SU-DHL-6 (cell line): Measurements from ENCODE around the gene PARVB.

Source experiments
- H2AFZ ChIP-seq: fragments of 200-600 bp; sonication (generic); 2 replicates; pipeline ENCODE4 v1.6.1; 2014; ENCODE audit warnings: low read depth, mild to moderate bottlenecking, moderate library complexity, mixed read lengths, antibody characterized with exemption, low read length; ENCODE audit not compliant: severe bottlenecking
- H3F3A ChIP-seq: fragments of 200-600 bp; shearing (Covaris generic); 2 replicates; pipeline ENCODE4 v1.6.0; 2016; ENCODE audit warnings: antibody characterized with exemption, mild to moderate bottlenecking; ENCODE audit not compliant: insufficient read depth
- H3K27ac ChIP-seq: fragments of 200-600 bp; sonication (generic); 2 replicates; pipeline ENCODE4 v1.5.1; 2016; ENCODE audit warnings: low read depth, mild to moderate bottlenecking, low read length, moderate library complexity, mixed read lengths
- H3K27me3 ChIP-seq: fragments of 200-600 bp; sonication (generic), shearing (Covaris generic); 2 replicates; pipeline ENCODE4 v1.6.0; 2014; ENCODE audit warnings: mild to moderate bottlenecking, low read length
- H3K36me3 ChIP-seq: fragments of 200-600 bp; sonication (generic); 2 replicates; pipeline ENCODE4 v1.6.1; 2014; ENCODE audit warnings: mild to moderate bottlenecking, low read length, mixed read lengths
- H3K4me2 ChIP-seq: fragments of 300-600, 200-600 bp; shearing (Covaris generic), sonication (generic); 2 replicates; pipeline ENCODE4 v1.6.0; 2014; ENCODE audit warnings: low read length, low read depth, mild to moderate bottlenecking; ENCODE audit not compliant: poor library complexity, severe bottlenecking
- H3K4me3 ChIP-seq: fragments of 200-600 bp; sonication (generic); 2 replicates; pipeline ENCODE4 v1.5.1; 2014; ENCODE audit warnings: antibody characterized with exemption, low read length, mild to moderate bottlenecking, mixed read lengths; ENCODE audit not compliant: insufficient read depth, poor library complexity, severe bottlenecking
- H3K79me2 ChIP-seq: fragments of 200-600 bp; sonication (generic); 2 replicates; pipeline ENCODE4 v1.6.1; 2014; ENCODE audit warnings: mild to moderate bottlenecking, low read length, moderate library complexity; ENCODE audit not compliant: insufficient read depth
- H3K9ac ChIP-seq: fragments of 200-600 bp; sonication (generic); 2 replicates; pipeline ENCODE4 v1.7.0; 2014; ENCODE audit warnings: mild to moderate bottlenecking, low read length
- H3K9me2 ChIP-seq: fragments of 200-600 bp; sonication (generic); replicated peaks from 2 replicates; pipeline ENCODE4 v1.6.1; 2014; ENCODE audit warnings: low read length; ENCODE audit not compliant: insufficient read depth
- H3K9me3 ChIP-seq: fragments of 200-600 bp; sonication (generic); 2 replicates; pipeline ENCODE4 v1.6.1; 2014; ENCODE audit warnings: low read length, mixed read lengths; ENCODE audit not compliant: insufficient read depth
- H4K20me1 ChIP-seq: fragments of 200-600 bp; sonication (generic); 2 replicates; pipeline ENCODE4 v1.6.1; 2014; ENCODE audit warnings: low read depth, mild to moderate bottlenecking, antibody characterized with exemption, low read length, moderate library complexity, mixed read lengths
- EZH2phosphoT487 ChIP-seq: fragments of 200-600 bp; sonication (generic), shearing (Covaris generic); conservative IDR thresholded peaks from 2 replicates; pipeline ENCODE4 v1.6.1; 2018; ENCODE audit warnings: mild to moderate bottlenecking, antibody characterized with exemption, low read length, moderate library complexity, mixed read lengths
- TF ChIP-seq, protein P1 (sequence below): fragments of 200-600 bp; sonication (generic); IDR thresholded peaks from one replicate; pipeline ENCODE4 v1.5.1; 2017; ENCODE audit warnings: antibody characterized with exemption, mild to moderate bottlenecking, low read length, moderate library complexity; ENCODE audit not compliant: insufficient read depth, poor library complexity, severe bottlenecking

Gene PARVB

DNA sequence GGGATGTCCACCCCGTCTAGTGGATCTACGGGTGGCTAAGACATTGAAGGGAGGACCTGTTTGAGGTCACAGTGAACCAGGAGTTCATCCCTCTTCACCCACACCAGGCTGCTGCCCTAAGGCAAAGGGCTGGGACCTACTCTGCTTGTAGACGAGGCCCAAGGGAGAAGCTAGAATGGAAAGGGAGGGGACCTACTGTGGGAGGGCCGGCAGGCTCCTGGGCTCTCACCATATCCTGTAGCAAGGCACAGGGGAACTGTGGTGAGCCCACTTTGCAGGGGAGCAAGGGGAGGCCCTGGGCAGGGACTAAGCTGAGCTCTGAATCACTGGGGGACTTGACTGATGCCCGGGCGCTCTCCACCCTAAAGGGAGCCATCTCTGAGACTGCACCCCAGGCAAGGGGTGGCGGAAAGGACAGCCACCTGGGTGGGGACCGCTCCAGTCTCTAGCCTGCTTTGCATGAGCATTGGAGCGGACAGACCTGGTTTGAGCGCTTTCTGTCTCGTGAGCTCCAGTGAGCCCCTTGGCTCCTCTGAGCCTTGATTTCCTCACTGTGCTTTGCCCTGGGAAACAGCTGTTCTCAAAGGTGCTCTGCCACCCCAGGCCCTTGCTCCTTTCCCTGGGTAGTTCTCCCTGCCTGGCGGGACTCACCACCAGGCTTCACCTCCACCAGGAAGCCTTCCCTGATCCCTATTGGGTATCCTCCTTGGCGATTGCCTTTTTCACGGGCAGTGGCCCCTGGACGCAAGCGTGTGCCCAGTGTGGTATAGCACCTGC is 180.8 kb downstream of the PARVB start:
- no peaks in the 10 kb centered on the region for H4K20me1 ChIP-seq
- H3F3A ChIP-seq: no peaks in the 10 kb centered on the region
- H3K36me3 ChIP-seq: no peaks in the 10 kb centered on the region
- H3K9me2 ChIP-seq: no peaks in the 10 kb centered on the region
- no peak for TF ChIP-seq EZH2phosphoT487
- TF ChIP-seq, protein P1, sequence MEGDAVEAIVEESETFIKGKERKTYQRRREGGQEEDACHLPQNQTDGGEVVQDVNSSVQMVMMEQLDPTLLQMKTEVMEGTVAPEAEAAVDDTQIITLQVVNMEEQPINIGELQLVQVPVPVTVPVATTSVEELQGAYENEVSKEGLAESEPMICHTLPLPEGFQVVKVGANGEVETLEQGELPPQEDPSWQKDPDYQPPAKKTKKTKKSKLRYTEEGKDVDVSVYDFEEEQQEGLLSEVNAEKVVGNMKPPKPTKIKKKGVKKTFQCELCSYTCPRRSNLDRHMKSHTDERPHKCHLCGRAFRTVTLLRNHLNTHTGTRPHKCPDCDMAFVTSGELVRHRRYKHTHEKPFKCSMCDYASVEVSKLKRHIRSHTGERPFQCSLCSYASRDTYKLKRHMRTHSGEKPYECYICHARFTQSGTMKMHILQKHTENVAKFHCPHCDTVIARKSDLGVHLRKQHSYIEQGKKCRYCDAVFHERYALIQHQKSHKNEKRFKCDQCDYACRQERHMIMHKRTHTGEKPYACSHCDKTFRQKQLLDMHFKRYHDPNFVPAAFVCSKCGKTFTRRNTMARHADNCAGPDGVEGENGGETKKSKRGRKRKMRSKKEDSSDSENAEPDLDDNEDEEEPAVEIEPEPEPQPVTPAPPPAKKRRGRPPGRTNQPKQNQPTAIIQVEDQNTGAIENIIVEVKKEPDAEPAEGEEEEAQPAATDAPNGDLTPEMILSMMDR: no peak
- no peaks in the 10 kb centered on the region for H3K27me3 ChIP-seq
- H3K4me2 ChIP-seq: no peak overlapping the region
- no peaks in the 10 kb centered on the region for H3K9me3 ChIP-seq
- no peak overlapping the region for H3K9ac ChIP-seq
- H3K27ac ChIP-seq: no peak overlapping the region
- no peak overlapping the region for H3K4me3 ChIP-seq
- H3K79me2 ChIP-seq: no peaks in the 10 kb centered on the region
- no peak overlapping the region for H2AFZ ChIP-seq

DNA sequence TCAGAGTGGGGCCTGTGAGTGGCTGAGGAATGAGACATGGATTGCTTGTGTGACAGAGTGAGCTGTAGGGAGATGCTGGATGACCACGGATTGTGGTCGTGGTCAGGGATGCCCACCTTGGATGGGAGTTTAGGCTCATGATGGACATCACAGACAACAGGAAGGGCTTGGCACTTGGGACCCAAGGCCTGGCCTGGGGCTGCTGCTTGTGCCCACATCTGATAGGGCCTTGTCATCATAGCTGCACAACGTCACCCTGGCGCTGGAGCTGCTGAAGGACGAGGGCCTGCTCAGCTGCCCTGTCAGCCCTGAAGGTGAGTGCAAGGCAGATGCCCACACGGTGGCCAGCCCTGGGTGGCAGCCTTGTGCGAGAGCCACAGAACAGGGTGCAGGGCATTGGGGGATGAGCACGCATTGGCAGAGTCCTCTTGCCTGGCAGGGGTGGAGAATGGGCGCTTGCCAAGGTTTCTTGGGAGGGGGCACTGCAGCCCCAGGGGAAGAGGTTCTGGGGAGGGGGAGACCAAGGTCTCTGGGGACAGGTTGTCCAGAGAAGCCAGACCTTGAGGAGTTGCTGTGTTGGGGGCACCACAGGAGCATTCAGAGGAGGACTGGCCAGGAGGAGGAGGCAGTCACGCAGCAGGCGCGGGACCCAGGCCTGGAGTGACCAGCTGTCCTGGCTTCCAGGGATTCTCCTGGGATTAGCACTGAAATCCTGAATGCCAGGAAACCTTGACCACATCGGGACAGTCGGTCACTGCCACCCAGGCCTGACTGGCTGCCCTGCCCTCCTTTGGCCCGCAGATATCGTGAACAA is 181.6 kb downstream of the PARVB start:
- Histone ChIP-seq H3K9me3 (no peaks in the 10 kb centered on the region), H3K4me2 (no peak overlapping the region), H3K36me3 (no peaks in the 10 kb centered on the region), H2AFZ (no peak overlapping the region), H4K20me1 (no peaks in the 10 kb centered on the region), H3K27me3 (no peaks in the 10 kb centered on the region), H3K9me2 (no peaks in the 10 kb centered on the region), H3K9ac (no peak overlapping the region), H3K27ac (no peak overlapping the region), H3F3A (no peaks in the 10 kb centered on the region), H3K79me2 (no peaks in the 10 kb centered on the region), H3K4me3 (no peak overlapping the region)
- TF ChIP-seq, protein P1: no peak
- TF ChIP-seq EZH2phosphoT487: no peak

DNA sequence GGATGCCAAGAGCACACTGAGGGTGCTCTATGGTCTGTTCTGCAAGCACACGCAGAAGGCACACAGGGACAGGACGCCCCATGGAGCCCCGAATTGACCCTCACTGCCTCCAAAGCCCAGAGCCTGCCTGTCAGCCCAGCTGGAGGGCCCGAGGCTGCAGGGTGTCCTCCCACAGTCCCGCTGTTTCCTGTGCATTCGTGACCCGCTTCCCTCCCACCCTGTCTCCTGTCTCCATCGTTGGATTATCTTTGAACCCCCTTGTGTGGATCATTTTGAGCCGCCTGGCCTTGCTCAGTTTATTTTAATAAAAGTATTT is 182.2 kb downstream of the PARVB start:
- H3K4me3 ChIP-seq: no peak overlapping the region
- H3K27ac ChIP-seq: no peak overlapping the region
- H3K9ac ChIP-seq: no peak overlapping the region
- no peaks in the 10 kb centered on the region for H3K9me3 ChIP-seq
- H3K27me3 ChIP-seq: no peaks in the 10 kb centered on the region
- H3K79me2 ChIP-seq: no peaks in the 10 kb centered on the region
- no peaks in the 10 kb centered on the region for H4K20me1 ChIP-seq
- TF ChIP-seq EZH2phosphoT487: no peak
- TF ChIP-seq, protein P1: no peak
- H2AFZ ChIP-seq: no peak overlapping the region
- no peaks in the 10 kb centered on the region for H3K9me2 ChIP-seq
- no peaks in the 10 kb centered on the region for H3K36me3 ChIP-seq
- H3F3A ChIP-seq: no peaks in the 10 kb centered on the region
- H3K4me2 ChIP-seq: no peak overlapping the region
